GDM1 (cell line): ENCODE results near the gene TNFAIP8L2.
"Not testable (repeated sequence)": the region's sequence is repeated elsewhere in the genome, so short reads cannot be mapped to it uniquely, and the experiment has no call there.

Source experiments
- DNase-seq: peaks from one replicate; lab custom pipeline; 2025; lab: John Stamatoyannopoulos, UW

Gene TNFAIP8L2

DNA sequence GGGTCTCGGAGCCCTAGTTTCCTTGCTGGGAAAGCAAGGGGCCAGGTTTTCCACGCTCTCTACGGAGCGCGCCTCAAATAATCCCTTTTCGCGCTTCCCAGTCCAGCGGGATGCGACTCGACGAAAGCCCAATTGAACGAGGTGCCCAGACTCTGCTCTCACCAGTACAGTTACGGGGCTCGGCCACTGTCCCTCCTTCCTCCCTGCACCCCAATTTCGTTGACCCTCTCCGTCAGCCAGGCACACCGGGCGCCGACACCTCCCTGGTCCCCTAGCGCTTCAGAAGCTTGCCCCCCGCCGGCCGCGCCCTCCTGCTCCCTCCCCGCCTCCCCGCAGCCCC, 10.4 kb upstream of the TNFAIP8L2 start:
- no peak for DNase-seq

DNA sequence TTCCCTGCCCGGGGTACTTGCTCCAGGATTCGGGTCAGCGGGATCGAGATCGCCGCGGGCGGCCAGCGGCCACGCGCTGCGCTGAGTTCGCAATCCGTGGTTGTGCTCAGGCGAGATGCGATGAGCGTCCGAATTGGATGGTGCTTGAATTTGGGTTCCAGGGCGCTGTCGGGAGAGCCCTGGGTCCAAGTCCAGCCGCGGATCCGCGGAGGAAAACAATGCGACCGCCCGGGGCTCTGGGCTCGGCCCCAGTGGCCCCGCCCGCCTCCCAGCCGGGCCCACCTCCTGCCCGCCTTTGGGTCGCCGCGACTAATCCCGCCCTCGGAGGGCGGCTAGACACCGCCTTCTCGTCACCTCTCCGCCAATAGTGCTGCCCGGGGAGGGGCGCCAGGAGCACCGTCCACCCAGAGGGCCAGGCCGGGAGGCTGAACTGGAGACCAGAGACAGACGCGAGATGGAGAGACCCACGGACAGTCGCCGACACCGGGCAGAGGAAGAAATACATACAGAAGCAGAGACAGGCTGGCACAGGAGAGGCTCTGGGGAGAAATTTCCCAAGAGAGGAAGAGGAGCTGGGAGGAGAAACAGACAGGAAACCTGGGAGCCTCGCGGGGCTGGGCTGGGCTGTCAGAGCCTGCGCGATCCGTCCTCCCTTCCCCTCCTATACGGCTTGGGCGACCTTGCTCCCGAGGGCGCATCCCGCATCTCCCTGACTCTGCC, 9.9 kb upstream of the TNFAIP8L2 start, which contains the start of gene SEMA6C:
Gene SEMA6C (minus strand): TSS at position 220 of the 720 bp plus-strand sequence. CDS start 4,010 bp downstream, outside the sequence.
- DNase-seq = peak; percentile 80

DNA sequence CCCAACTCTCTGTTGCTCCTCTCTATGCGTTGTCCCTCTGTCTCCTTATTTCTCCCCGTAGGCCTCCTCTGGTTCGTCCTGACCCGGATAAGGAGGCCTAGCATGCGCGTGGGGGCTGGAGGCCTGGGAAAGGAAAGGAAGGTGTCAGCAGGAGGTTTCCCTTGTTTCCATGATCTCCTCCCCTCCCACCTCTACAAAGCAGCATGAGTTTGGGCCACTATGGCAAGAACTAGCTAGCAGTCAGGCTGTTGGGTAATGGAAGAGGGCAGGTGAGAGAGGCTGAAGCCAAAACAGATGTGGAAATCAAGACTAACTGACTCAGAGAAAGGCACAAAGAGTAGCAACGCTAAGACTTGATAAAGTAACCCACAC, 9.3 kb upstream of the TNFAIP8L2 start:
- DNase-seq = no peak

DNA sequence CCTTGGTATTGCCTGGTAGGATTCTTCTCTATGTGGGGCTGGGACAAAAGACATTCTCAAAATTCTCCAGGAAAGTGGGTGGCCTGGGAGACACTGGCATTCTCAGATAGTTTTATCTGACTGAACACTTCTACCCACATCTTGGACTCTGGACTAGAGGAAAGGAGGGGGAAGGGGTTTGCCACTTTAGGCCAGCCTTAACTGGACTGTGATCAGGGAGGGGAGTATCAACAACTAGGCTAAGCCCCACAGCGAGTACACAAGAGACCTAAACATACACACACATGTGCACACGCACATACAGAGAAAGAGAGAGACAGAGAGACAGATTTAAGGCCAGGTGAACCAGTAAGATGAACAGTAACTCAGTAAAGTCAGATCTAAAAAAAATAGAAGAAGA, 8.8 kb upstream of the TNFAIP8L2 start:
- DNase-seq = no peak

DNA sequence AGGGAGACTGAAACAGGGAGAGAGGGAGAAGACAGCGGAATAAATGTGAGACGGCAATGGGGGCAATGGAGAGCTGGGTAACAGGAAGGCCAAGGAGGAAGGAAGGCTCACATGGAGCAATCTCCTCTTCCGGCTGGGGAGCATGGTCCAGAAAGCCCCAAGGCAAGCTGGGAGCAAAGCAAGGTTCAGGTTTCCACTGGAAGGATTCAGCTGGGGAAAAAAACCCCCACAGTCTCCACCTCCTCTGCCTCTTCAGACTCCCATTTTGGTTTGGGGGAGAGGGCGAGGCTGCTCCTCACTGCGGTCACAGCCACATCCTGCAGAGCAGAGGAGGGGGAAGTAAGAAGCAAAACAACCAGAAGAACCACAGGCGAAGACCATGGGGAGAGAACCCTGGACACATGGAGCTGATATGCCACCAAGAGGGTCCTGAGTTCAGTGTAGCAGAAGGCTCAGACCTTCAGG, 650 bp downstream of the TNFAIP8L2 start:
- peak; percentile 92 for DNase-seq

DNA sequence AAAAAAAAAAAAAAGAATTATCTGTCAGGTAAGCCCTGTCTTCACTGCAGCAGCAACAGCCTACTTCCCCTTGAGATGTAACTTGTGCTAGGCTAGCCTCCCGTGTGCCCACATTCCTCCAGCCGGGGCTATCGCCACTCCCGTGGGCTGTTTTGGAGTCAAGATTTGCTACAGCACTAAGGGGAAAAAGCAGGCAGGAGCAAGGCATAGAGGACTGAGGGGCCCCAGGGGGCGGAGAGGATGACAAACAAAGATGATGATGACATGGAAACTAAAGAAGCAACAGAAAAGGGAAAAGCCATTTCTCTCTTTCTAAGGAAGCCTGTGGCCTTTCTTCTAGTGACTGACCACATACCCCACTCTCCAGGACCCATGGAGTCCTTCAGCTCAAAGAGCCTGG, 1.9 kb downstream of the TNFAIP8L2 start:
- no peak for DNase-seq

DNA sequence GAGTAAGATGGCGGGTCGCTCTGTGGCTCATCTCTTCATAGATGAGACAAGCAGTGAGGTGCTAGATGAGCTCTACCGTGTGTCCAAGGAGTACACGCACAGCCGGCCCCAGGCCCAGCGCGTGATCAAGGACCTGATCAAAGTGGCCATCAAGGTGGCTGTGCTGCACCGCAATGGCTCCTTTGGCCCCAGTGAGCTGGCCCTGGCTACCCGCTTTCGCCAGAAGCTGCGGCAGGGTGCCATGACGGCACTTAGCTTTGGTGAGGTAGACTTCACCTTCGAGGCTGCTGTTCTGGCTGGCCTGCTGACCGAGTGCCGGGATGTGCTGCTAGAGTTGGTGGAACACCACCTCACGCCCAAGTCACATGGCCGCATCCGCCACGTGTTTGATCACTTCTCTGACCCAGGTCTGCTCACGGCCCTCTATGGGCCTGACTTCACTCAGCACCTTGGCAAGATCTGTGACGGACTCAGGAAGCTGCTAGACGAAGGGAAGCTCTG, 2.4 kb downstream of the TNFAIP8L2 start:
- DNase-seq = no peak

DNA sequence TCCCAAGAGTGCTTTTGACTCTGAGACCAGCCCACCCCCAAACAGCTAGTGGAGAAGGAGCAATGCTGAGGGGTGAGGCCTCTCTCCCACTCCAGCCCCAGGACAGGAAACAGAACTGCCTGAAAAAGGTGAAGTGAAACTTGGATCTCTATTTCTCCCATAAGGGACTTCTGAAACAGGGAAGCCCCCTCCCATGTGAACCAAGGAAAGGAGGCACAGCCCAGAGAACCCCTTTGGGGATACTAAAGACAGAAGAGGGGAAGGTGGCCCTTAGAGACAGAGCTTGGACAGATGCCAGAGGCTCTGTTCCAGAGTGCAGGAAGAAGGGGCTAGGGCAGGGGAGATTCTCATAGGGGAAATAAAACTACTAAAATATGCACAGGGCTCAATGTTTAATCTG, 2.9 kb downstream of the TNFAIP8L2 start:
- DNase-seq = no peak

DNA sequence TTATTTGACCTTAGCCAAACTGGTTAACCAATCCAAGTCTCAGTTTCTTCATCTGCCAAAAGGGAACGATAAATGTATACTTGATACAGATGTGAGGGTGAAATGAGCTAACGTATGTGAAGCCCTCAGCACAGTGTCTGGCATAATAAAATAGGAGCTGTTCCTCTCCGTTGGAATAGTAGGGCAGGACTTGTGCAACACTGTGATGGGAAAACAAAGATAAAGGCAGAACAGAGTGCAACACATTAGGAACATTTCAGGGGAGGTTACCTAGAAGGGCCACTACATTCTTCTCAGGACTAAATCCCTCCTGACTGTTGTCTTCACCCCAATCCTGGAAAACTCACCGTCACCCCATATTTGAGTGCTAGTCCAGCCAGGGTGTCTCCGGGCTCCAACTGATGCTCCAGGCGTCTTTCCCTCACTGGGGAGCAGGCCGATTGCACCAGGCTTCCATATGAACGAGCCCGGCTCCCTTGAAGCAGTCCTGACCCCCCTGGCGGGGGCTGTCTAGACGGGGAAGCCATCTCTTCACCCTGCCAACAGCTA, 8.4 kb downstream of the TNFAIP8L2 start:
- DNase-seq = no peak

DNA sequence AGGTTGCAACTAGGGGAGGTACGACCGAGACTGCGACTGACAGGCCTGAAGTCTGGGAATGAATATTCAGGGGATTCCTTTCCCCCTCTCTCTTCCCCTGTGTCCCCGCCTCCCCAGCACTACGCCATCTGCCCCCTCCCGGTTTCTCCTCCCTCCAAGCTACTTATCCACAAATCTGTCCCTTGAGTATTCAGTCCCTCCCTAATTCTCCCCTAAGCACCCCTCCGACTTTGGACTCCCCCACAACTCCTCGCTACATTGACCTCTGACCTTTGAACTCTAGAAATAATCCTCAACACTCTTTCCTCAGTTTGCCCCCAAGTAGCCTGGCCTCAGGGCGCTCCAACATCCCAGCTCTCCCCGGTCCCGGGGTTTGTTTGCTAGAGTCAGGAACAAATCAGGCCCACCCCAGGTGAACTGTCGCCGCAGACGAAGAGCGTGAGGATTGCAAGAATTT, 8.9 kb downstream of the TNFAIP8L2 start:
- DNase-seq = no peak

DNA sequence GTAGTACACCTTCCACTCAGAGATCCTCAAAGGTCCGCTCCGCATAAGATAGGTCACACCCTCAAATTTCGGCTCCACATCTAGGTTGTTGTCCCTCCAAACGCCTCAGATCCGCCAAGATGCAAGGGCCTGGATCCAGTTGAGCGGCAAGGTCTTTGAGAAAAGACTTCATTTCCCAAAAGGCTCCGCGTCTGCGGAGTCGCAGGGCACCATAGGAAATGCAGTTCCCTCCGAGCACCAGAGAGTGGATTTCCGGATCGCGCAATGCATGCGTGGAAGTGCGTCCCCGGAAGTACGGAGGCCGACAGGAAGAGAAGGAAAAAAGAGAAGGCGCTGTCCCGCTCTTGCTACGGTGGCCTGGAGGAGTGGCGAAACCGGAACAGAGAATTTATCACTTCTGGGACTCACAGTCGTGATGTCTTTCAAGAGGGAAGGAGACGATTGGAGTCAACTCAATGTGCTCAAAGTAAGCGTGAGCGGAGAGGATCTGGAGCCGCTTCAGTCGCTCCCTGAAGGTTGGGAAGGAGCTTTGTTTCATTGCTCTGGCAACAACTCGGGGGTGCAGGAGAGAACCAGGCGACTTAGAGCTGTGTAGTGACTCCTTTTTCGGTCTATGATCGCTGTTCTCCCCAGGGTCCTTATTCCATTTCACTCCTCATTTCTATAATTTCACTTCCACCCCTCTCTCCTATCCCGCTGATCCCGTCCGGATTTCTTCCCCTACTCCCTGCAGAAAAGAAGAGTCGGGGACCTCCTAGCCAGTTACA, 9.5 kb downstream of the TNFAIP8L2 start, which contains the start of the genes LYSMD1 and SCNM1:
Gene LYSMD1 (minus strand): TSS at position 165 of the 767 bp plus-strand sequence. CDS start 644 bp downstream, outside the sequence.
Gene SCNM1 (plus strand): TSS at position 407 of the 767 bp plus-strand sequence. CDS start 9 bp downstream, at position 416.
- DNase-seq = peak; percentile 95

DNA sequence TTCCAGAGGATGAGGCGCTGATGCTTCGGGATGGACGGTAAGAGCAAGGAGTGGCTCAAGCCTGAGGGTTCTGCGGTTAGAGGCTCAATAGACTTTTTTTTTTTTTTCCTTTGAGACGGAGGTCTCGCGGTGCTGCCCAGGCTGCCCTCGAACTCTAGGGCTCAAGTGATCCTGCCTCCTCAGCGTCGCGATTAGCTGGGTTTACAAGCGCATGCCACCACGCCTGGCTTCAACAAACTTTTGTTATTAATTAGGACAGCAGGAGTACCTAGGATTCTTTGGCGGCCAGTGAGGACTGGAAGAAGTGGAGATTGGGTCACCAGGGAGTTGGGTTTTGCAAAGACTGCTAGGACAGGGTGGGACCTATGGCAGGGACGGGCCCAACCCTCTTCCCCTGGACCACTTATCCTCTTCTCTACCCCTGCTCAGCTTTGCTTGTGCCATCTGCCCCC, 10.1 kb downstream of the TNFAIP8L2 start:
- DNase-seq = no peak

DNA sequence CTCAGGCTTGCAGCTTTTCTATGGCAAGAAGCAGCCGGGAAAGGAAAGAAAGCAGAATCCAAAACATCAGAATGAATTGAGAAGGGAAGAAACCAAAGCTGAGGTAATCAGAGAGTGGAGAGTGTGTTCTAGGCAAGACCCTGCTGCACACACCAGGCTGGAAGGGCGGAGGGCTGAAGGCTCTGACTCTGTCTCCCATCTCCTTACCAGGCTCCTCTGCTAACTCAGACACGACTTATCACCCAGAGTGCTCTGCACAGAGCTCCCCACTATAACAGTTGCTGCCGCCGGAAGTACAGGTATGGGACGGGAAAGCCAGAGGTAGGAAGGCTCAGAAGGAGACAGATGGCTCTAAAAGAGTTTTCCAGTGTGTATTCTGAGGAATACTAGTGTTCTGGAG, 10.7 kb downstream of the TNFAIP8L2 start:
- no peak for DNase-seq

DNA sequence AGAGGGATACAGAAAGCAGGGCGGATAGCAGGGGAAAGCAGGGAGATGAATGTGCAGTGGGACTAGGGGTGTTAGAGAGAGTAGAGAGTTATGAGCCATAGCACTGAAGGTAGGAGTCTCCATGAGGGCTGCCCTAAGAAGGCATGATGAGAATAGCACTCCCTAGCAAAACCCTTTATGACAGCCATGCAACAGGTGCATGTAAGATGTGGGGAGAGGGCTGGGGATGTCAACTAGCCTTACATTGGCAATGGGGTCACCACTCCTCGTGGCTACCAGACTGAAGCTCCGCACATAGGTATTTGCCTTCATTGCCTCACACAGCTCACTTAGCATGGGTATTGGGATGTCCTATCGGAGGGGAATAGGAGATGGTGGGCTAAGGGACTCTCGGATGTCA, 14.7 kb downstream of the TNFAIP8L2 start:
- DNase-seq = no peak

DNA sequence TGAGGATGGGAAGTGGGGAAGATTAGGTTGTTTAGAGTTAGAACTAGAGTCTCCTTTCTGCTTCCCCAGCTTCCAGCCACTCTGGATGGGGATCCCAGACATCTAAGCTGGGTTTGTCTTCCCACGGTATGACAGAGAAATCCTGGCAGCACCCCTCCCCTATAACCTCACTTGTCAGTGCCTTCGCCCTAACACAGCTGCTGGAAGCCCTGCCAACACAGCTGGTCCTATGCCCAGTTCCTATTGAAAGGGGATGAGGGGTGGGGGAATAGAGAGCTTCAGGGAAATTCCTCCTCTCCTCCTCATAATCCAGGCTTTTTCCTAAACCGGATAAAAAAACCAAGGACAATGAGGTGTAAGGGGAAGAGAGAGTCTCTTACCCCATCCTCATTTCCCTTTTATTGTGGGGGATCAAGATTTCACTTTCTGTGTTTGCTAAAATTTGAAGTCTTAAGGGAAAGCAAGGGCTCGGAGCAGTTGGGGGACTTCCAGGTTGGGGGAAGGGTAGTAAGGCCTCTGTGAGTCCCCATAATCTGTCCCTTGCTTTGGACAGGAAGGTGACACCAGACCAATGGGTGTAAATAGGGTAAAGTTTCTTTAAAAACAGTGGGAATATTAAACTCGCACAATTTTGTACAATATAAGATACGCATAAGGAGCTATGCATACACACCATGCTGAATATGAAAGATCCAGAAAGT, 18.7 kb downstream of the TNFAIP8L2 start:
- DNase-seq = no peak

DNA sequence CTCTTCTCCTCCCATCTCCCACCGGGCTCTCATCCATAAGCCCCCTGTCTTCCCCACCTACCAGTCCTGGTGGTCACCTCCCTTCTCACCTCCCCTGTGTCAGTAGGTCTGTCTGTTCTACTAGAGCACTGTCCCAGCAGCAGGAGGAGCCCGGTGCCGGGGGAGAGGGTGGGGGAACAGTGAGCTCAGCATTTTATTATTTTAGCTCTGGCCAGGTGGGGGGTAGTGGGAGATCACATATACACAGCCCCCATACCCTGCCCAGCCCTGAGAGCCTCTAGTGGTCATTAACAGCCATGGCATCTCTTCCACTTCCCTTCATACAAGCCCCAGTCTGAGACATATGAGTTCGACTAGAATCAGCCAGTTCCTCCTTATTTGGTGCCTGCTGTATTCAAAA, 19.4 kb downstream of the TNFAIP8L2 start, which contains the start of gene TMOD4:
Gene TMOD4 (minus strand): TSS at position 119 of the 400 bp plus-strand sequence. CDS start 1,106 bp downstream, outside the sequence.
- no peak for DNase-seq

DNA sequence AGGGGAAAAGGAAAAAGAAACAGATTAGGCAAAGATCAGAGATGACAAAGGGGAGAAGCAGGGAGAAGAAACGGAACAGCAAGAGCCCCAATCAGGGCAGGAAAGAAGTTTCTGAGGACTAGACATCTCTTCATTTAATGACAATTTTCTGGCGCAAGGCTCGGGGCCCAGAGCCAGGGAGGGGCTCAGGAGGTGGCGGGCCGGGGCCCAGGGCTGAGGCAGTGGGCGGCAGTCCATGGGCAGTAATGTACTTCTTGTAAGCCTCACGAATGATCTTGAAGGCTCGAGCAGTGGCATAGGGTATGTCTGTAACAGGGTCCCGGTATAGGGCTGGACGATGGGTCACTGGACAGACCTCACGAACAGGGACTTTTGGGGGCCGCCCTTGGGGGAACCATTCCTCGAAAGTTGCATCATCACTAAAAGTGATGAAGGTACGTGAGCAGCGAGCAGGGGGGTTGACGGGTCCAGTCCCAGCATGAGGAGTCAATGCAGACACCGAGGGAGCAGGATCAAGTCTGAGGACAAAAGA, 20.1 kb downstream of the TNFAIP8L2 start:
- DNase-seq = no peak

DNA sequence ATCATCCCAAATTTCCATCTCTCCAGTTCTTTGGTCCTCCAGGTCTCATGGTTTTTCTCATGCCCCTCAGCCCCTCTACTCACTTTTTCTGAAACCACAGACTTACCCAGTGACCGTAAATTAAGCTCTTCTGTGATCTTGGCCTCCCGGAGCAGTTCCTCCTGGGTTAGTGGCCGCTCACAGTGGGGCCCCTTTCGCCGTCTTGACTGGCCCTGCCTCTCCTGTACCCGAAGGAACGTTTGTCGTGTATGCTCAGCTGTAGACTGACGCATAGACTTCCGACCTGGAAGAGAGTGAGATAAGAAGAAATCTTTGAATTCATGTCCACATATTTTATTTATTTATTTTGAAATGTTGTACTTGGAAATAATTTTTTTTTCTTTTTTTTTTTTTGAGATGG, 27.8 kb downstream of the TNFAIP8L2 start:
- DNase-seq = no peak

DNA sequence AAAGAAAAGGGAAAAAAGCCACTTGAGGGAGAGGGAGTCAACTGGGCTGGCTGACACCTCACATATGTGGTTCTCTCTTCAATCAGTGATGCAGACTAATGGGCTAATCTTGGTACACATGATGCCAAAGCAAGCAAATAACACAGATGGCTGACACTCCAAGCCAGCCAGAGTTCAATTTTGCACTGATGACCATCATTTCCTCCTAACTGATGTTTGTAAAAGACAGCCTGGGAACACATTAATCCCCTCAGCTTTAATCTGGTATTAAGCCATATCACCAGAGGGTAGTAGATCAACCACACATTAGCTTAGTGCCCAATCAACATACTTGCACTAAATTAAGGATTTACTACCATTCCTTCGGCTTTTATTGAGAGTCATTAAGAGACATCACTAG, 30.8 kb downstream of the TNFAIP8L2 start:
- no peak for DNase-seq

DNA sequence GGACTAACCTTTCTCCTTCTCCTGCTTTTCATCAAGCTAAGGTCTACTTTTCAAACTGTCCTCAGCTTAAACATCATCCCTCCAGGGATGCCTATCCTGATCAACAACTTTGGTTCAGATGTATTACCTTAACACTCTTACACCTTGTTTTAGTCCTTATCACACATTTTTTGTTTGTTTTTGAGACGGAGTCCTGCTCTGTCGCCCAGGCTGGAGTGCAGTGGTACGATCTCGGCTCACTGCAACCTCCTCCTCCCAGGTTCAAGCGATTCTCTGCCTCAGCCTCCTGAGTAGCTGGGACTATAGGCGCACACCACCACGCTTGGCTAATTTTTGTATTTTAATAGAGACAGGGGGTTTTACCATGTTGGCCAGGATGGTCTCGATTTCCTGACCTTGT, 32.2 kb downstream of the TNFAIP8L2 start:
- not testable (repeated sequence) for DNase-seq
